Gastroesophageal sphincter (tissue), 4 donors: ENCODE measurements around the gene ANKRD30B. TPM values are rescaled to one million over a fixed set of nuclear protein-coding genes. Genes with fewer than 3 reads are reported as not detected.
"Not testable (repeated sequence)": the region's sequence is repeated elsewhere in the genome, so short reads cannot be mapped to it uniquely, and the experiment has no call there.

Experiments
- ATAC-seq: fragments of 150-250 bp; one replicate; pipeline ENCODE4 v1.9.1; 2016; ENCODE audit warnings: mild to moderate bottlenecking, moderate library complexity
- H3K27ac ChIP-seq, 4 donors: fragments of 200-600 bp; sonication (generic) in 3 of 4; 1 replicate in 3 of 4; 2 replicates in 1 of 4; pipeline ENCODE4 v1.5.1; 2016 to 2019
- H3K27me3 ChIP-seq: fragments of 200-600 bp; sonication (generic); one replicate; pipeline ENCODE4 v1.5.1; 2019
- H3K36me3 ChIP-seq, 2 donors: fragments of 200-600 bp; sonication (generic); one replicate each; pipeline ENCODE4 v1.5.1; 2019; ENCODE audit warnings: control low read depth in 1 of 2
- H3K4me1 ChIP-seq, 3 donors: fragments of 200-600 bp; sonication (generic); 1 replicate in 2 of 3; 2 replicates in 1 of 3; pipeline ENCODE4 v1.5.1; 2016 to 2019; ENCODE audit warnings: control low read depth in 2 of 3
- H3K4me3 ChIP-seq, 2 donors: fragments of 200-600 bp; sonication (generic); one replicate each; pipeline ENCODE4 v1.5.1; 2019; ENCODE audit warnings: mild to moderate bottlenecking in 1 of 2, moderate library complexity in 1 of 2
- H3K9me3 ChIP-seq, 3 donors: fragments of 200-600 bp; sonication (generic); one replicate each; pipeline ENCODE4 v1.5.1; 2017 to 2019; ENCODE audit warnings: control low read depth in 2 of 3
- CTCF ChIP-seq, 4 experiments: fragments of 200-600 bp in 2 of 4; fragments of 450-650 bp in 2 of 4; sonication (generic) in 1 of 4; IDR thresholded peaks; one replicate each; pipeline ENCODE4 v1.5.1; 2017 to 2019; ENCODE audit warnings: antibody characterized with exemption in 4 of 4, mild to moderate bottlenecking in 2 of 4, moderate library complexity in 2 of 4
- EP300 ChIP-seq: sonication (generic); formaldehyde crosslinking; IDR thresholded peaks from one replicate; pipeline ENCODE4 v1.6.1; 2017; ENCODE audit warnings: antibody characterized with exemption, mild to moderate bottlenecking
- POLR2A ChIP-seq, 2 donors: fragments of 450-650 bp; IDR thresholded peaks; one replicate each; pipeline ENCODE4 v1.6.1; 2017; ENCODE audit warnings: antibody characterized with exemption in 2 of 2, mild to moderate bottlenecking in 2 of 2, moderate library complexity in 1 of 2
- POLR2AphosphoS5 ChIP-seq: sonication (generic); formaldehyde crosslinking; IDR thresholded peaks from one replicate; pipeline ENCODE4 v1.6.1; 2017; ENCODE audit warnings: antibody characterized with exemption
- WGBS, 2 donors: methylation state at CpG; one replicate each; pipeline ENCODE4 v1.1.5; 2018; ENCODE audit warnings: low coverage in 1 of 2; 5-methylcytosine and 5-hydroxymethylcytosine counted together
- total RNA-seq, 4 donors: library from RNA; depleted of rRNA; stranded (reverse); fragments of >200 nt; gene quantifications; one replicate each; pipeline ENCODE4 v1.1.0, GENCODE V29; 2016

Gene ANKRD30B
- not detected for total RNA-seq

GRCh38 chr18:14747513-14748474 is at the start of gene ANKRD30B:
Gene ANKRD30B, plus strand, starts transcription at chr18:14748172. Its CDS starts 248 bp downstream, at chr18:14748420.
- Histone ChIP-seq H3K4me3 (no peak within 1 kb of the TSS), H3K36me3 (no peaks in the 10 kb centered on the region), H3K27ac (no peak within 1 kb of the TSS), H3K4me1 (no peaks in the 10 kb centered on the region), H3K27me3 (peaks cover 27% of the 10 kb centered on the region), H3K9me3 (no peaks in the 10 kb centered on the region)
- no peak for TF ChIP-seq EP300
- no peak for TF ChIP-seq POLR2A (IDR thresholded peaks at IDR 0.05)
- no peak for TF ChIP-seq CTCF (IDR thresholded peaks at IDR 0.05)
- TF ChIP-seq POLR2AphosphoS5 = no peak
- peak; percentile 28 for ATAC-seq
- WGBS, 2 donors = 7% methylated on average over 8 of the region's 79 CpGs; no CpG with 5 or more reads in 1 of the 2 donors

GRCh38 chr18:14701286-14702040 is 46.5 kb upstream of the ANKRD30B start:
- H3K4me3 ChIP-seq, H3K27ac ChIP-seq, H3K36me3 ChIP-seq, H3K27me3 ChIP-seq, ATAC-seq, H3K4me1 ChIP-seq, H3K9me3 ChIP-seq: not testable (repeated sequence)
- WGBS, 2 donors = 65 to 79% methylated on average over 4 to 6 of the region's 7 CpGs

- not testable (repeated sequence) for H3K27me3 ChIP-seq, H3K27ac ChIP-seq, H3K4me1 ChIP-seq, H3K9me3 ChIP-seq, H3K36me3 ChIP-seq, H3K4me3 ChIP-seq, ATAC-seq
- WGBS, 2 donors = 59 to 60% methylated on average over 1 to 2 of the region's 2 CpGs
These were observed 38.2 kb upstream of the ANKRD30B start for GRCh38 chr18:14709761-14710160.

GRCh38 chr18:14721569-14721968 is 26.4 kb upstream of the ANKRD30B start:
- H3K27ac ChIP-seq, H3K4me3 ChIP-seq, ATAC-seq, H3K4me1 ChIP-seq, H3K9me3 ChIP-seq, H3K36me3 ChIP-seq, H3K27me3 ChIP-seq: not testable (repeated sequence)

GRCh38 chr18:14739056-14739455 is 8.9 kb upstream of the ANKRD30B start:
- not testable (repeated sequence) for H3K4me3 ChIP-seq, ATAC-seq, H3K36me3 ChIP-seq, H3K9me3 ChIP-seq, H3K27ac ChIP-seq, H3K4me1 ChIP-seq, H3K27me3 ChIP-seq
- 27 to 31% methylated on average over 1 of the region's 1 CpG for WGBS, 2 donors

GRCh38 chr18:14746897-14747296 is 1.1 kb upstream of the ANKRD30B start:
- Histone ChIP-seq H3K4me1 (no peaks in the 10 kb centered on the region), H3K9me3 (no peaks in the 10 kb centered on the region), H3K4me3 (no peak overlapping the region), H3K27ac (no peak overlapping the region), H3K36me3 (no peaks in the 10 kb centered on the region), H3K27me3 (peaks cover 27% of the 10 kb centered on the region)
- 100% methylated on average over 2 of the region's 18 CpGs; no CpG with 5 or more reads in 1 of the 2 donors for WGBS, 2 donors
- TF ChIP-seq POLR2AphosphoS5 (no peak), EP300 (no peak), CTCF (IDR thresholded peaks at IDR 0.05) (no peak), POLR2A (IDR thresholded peaks at IDR 0.05) (no peak)
- no peak for ATAC-seq

GRCh38 chr18:14748496-14748895 is 524 bp downstream of the ANKRD30B start:
- no peak for ATAC-seq
- Histone ChIP-seq H3K27me3 (peaks cover 27% of the 10 kb centered on the region), H3K4me3 (no peak overlapping the region), H3K9me3 (no peaks in the 10 kb centered on the region), H3K36me3 (no peaks in the 10 kb centered on the region), H3K27ac (no peak overlapping the region), H3K4me1 (no peaks in the 10 kb centered on the region)
- WGBS, 2 donors = 36 to 47% methylated on average over 2 to 7 of the region's 15 CpGs
- TF ChIP-seq POLR2AphosphoS5 = no peak

GRCh38 chr18:14763566-14763965 is 15.6 kb downstream of the ANKRD30B start:
- not testable (repeated sequence) for H3K27ac ChIP-seq, H3K4me1 ChIP-seq, H3K9me3 ChIP-seq, H3K4me3 ChIP-seq, ATAC-seq, H3K27me3 ChIP-seq, H3K36me3 ChIP-seq
- 82 to 84% methylated on average over 5 of the region's 5 CpGs for WGBS, 2 donors
